ENCODE data around the gene INPP5A.

GRCh38 chr10:132685101-132685891 is 147.7 kb downstream of the INPP5A start:
- peak in 2 of 4 donors; percentile 24 to 25 for TF ChIP-seq POLR2AphosphoS5 (IDR thresholded peaks at IDR 0.05)
- no peak for TF ChIP-seq CTCF (IDR thresholded peaks at IDR 0.05)
- TF ChIP-seq EP300 (IDR thresholded peaks at IDR 0.05), result no peak
- no peak for TF ChIP-seq POLR2A (IDR thresholded peaks at IDR 0.05)

All from sigmoid colon (tissue), 4 donors.